Measurements from ENCODE around the gene VAV2. TPM values are rescaled to one million over a fixed set of nuclear protein-coding genes. Genes with fewer than 3 reads are reported as not detected.

The VAV2 gene
- total RNA-seq, 1 experiment from 2014 or later: 25.1 TPM

DNA sequence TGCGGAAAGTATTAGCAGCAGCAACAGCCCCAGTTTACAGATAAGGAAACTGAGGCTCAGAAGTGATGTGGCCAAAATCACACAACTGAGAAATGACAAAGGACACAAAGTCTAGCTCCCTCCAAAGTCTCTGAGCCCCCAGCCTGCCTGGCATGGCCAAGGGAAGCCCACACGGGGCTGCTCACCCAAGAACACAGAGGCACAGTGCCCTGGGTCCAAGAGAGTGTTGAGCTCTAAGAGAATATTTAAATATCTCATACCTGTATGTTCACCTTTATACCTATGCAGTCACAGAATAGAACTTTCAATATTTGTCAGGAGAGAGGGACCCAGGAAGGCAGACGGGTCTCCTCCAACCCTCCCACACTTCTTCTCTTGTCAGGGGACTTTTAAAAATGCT lies 16.6 kb downstream of the VAV2 start:
- in situ Hi-C loops (cut with HindIII; ENCODE audit: low pct_unique_long_range_greater_than_20kb, low sequenced_read_pairs): no loop called here
- no peak for DNase-seq (ENCODE audit: low read depth)

DNA sequence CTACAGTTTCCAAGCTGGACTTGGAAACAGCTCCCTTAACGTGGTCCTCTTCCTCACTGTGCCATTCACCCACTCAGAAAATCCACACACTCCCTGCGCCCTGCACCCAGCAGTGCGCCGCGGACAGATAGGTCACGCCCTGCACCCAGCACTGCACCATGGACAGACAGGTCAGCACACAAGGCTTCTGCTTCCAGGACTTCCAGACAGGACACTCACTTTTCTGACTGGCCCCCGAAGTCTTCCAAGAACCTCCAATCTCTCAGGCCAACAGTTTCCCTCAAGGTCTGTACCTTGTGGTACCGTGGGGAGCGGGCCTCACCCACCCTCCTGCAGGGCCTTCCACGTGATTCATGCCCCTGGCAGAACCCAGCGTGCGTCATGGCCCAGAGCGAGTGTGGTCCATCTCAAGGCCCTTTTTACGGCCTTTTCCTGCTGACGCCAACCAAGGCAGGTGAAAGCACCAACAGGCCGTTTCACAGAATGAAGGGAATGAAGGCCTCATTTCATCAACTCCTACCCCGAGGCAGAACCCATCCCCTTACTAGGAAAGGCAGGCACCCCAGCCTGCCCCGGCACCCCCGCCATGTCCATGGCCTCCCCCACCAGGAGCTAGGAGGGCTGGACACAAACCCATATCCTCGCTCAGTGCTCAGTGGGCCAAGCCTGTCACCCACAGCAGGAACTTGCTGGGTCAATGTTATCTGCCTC lies 17.3 kb downstream of the VAV2 start:
- in situ Hi-C loops (cut with HindIII; ENCODE audit: low pct_unique_long_range_greater_than_20kb, low sequenced_read_pairs): no loop called here
- no peak for DNase-seq (ENCODE audit: low read depth)

DNA sequence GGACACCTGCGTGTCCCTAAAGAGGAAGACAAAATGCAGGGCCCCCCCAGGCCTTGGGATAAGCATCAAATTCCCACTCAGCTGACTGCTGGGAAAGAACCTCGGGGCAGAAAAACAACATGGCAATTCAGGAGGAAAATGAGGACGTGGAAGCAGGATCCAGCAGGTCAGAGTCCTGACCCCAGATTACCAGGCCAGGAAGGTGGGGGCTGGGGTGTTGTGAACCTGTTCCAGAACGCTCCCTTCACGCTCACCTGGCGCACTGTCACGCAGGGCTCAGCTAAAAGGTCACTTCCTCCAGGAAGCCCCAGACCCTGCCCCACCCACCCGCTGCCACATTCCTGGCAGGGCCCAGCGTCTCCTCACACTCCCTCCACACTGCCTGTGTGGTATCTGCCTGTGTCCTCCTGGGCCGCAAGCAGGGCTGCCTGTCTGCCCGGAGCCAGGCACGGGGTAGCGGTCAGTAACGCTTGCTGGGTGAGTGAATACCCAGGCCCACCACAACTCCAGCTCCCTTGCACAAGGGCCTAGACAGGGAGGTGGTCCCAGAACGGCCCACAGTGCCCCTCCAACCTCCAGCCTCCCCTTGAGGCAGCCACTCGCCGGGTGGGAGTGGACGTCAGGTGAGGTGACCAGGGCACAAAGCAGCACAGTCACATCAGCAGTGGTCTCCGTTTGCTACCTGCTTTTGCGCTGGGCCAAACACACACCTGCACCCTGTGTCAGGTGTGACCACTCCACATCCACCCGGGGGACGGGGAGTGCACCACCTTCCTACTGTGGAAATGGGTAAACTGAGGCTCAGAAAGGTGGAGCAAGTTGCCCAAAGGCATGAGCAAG lies 18.1 kb downstream of the VAV2 start:
- DNase-seq (ENCODE audit: low read depth): no peak
- in situ Hi-C loops (cut with HindIII; ENCODE audit: low pct_unique_long_range_greater_than_20kb, low sequenced_read_pairs): no loop called here

GRCh38 chr9:133973111-133973790 lies 18.9 kb downstream of the VAV2 start:
- in situ Hi-C loops (cut with HindIII; ENCODE audit: low pct_unique_long_range_greater_than_20kb, low sequenced_read_pairs): no loop called here
- DNase-seq (ENCODE audit: low read depth): no peak

DNA sequence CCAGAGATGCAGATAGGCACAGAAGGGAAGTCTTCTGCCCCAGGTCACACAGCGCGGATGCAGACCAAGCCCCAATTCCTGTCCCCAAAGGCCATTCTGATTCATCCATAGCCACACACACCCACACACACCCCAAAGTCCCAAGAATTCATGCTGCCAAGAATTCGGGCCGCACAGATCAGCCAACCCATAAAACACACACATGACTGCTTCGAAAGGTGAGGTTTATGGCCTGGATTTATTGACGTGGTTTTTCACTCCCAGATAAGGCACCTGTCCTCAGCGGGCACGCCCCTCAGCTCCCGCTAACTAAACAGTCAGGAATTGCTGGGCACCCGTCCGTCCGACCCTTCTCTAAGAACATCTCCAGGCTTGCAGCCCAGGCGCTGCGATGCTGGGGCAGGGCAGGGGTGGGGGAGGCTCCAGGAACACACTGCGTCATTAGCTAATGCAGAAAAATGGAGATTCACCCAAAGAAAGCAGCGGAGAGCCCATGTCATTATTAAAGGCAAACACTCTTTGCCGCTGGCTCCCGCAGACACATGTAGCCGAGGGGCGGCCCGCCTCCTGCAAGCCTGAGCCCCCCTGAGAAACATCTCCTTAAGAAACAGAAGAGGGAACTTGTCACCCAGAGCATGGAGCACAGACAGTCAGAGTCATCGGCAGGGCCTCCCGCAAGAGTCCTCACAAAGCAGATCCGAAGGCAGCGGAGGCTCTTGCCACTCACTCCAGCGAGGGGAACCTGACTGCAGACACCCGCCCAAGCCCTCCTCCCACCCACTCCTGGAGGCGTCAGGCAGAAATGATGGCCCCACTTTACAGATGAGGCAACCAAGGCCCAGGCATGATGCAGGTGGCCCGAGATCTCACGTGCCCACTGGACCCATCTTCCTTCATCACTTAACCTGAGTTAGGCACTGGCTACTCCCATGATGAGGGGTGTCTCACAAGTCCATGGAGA lies 19.9 kb downstream of the VAV2 start:
- DNase-seq (ENCODE audit: low read depth): no peak
- in situ Hi-C loops (cut with HindIII; ENCODE audit: low pct_unique_long_range_greater_than_20kb, low sequenced_read_pairs): no loop called here

DNA sequence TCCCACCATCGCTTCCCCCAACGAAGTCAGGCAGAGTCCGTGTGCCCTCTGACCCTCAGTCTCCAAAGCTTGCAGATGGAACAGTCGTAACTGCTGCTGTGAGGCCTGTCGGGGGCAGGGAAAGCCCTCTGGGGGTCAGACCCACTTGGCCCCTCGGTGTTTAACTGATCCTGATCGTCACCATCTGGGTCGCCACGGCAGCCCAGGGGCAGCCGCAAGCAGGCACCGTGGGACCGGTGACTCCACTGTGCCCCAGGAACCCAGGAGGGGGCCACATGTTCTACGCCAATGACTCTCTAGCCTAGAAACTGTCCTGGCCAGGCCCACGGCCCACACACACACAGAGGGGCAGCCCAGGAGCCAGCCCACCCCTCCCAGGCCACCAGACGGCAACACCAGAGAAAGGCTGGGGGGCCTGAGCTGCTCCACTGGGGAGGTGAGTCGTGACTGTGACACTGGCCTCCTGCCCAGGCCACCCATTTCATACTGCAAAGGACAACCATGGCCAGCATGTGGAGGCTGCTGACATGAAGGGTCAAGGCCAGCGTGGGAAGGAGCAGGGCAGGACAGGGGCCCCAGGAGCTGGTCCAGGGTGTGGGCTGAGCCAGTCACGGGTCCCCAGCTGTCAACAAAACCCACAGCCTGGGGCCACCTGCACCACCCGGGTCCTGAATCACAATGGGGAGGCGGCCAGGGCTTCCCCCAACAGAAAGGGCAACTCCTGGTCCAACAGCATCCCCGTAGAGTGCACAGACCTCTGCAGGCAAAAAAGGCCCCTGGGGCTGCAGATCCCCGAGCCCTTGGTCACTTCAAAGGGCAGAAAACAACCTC lies 20.8 kb downstream of the VAV2 start:
- DNase-seq (ENCODE audit: low read depth): no peak
- in situ Hi-C loops (cut with HindIII; ENCODE audit: low pct_unique_long_range_greater_than_20kb, low sequenced_read_pairs): no loop called here

DNA sequence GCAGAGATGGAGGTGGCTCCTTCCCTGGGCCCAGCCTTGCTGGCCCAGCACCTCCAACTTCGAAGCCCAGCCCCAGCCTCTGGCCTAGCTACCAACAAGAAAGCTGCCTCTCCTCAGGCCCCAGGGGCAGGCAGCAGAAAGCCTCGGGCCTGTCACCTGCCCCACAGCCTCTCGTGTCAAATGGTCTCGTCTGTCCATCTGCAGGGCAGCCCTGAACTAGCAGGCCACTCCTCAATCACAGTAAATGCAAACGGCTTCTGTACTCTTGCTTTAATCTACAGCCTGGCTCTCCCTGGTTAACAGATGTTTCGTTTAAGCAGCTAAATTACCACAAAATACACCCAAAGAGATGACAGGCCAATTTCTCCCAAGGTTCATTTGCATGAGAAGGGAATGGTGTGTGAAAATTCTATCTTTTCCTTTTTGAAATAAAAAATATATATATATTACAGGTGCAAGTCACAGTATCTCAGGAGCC lies 21.5 kb downstream of the VAV2 start:
- in situ Hi-C loops (cut with HindIII; ENCODE audit: low pct_unique_long_range_greater_than_20kb, low sequenced_read_pairs): no loop called here
- DNase-seq (ENCODE audit: low read depth): no peak

DNA sequence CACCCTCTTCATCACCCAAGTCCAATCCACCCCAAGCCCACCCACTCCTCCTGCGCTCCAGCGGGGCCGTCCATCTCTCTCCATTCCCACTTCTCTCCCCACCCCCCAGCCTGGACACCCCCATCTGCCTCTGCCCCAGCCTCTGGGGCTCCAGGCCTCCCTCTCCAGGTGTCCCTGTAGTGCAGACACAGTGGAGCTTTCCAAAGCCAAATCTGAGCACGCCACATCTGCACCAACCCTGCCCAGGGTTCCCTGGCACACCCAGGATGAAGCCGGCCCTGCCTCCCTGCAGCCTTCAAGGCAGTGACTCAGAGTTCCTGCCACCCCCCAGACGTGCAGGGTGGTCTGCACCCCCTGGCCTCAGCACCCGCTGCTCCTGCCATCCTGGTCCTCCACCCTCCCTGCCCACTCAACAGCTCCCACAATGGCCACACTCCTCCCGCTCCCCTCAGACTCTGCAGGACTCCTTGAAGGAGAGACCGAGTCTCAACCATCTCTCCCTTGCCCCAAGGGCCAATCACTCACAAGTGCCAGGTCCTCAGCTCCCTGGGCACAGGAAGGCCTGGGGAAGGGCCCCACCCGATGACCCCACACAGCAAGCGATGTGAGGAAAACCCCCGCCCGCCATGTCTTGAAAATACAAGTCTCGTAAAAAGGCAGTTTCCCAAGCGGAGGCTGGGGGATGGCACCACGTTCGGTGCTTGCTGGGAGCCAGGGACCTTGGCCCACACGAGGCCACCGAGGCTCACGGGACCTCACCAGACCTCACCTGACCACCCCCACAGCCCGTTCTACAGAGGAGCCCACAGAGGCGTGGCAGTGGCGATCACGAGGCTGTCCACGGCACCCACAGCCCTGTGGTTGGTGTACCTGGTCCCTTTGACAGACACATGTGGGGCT lies 22.2 kb downstream of the VAV2 start:
- no peak for DNase-seq (ENCODE audit: low read depth)
- in situ Hi-C loops (cut with HindIII; ENCODE audit: low pct_unique_long_range_greater_than_20kb, low sequenced_read_pairs): no loop called here

DNA sequence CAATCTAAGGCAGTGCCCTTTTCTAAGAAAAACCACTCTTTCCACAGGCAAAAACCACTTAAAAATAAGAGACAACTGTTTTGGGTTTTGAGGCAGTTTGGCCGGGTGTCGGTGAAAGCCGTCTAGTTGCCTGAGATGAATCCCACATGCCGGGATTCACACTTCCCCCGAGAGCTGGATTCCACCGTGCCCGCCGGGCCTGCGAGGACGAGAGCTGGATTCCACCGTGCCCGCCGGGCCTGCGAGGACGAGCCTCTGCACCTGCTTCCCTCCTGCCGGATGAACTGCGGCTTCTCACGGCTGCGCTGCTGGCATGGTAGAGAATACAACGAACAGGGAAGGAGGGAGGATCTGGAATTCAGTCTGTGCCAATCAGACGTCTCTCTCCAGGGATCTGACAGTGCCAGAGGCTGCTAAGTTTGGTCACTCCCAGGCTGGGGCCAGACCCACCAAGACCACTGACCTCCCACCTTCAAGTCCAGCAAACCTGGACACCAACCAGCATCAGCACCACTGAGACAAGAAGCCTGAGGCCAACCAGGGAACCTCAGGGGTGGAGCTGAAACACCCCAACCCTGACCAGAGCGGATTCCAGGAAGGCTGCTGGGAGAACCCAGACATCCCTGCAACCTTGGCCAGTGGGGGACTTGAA lies 23.0 kb downstream of the VAV2 start:
- in situ Hi-C loops (cut with HindIII; ENCODE audit: low pct_unique_long_range_greater_than_20kb, low sequenced_read_pairs): no loop called here
- no peak for DNase-seq (ENCODE audit: low read depth)

- in situ Hi-C loops (cut with HindIII; ENCODE audit: low pct_unique_long_range_greater_than_20kb, low sequenced_read_pairs): no loop called here
- DNase-seq (ENCODE audit: low read depth): no peak
Measured at GRCh38 chr9:133968428-133968827, 23.7 kb downstream of the VAV2 start.

GRCh38 chr9:133967024-133967741 lies 24.9 kb downstream of the VAV2 start:
- in situ Hi-C loops (cut with HindIII; ENCODE audit: low pct_unique_long_range_greater_than_20kb, low sequenced_read_pairs): no loop called here
- no peak for DNase-seq (ENCODE audit: low read depth)

DNA sequence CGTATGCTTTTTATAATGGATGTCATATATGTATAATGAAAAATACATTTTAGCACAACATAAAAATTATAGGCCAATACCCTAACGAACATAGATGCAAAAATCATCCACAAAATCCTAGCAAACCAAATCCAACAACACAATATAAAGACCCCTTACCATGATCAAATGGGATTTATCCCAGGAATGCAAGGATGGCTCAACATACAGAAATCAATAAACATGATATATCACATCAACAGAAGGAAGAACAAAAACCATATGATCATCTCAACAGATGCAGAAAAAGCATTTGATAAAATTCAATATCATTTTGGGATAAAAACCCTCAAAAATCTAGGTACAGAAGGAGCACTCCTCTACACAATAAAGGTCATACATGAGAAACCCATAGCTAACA lies 27.7 kb downstream of the VAV2 start:
- no peak for DNase-seq (ENCODE audit: low read depth)
- in situ Hi-C loops (cut with HindIII; ENCODE audit: low pct_unique_long_range_greater_than_20kb, low sequenced_read_pairs): no loop called here

DNA sequence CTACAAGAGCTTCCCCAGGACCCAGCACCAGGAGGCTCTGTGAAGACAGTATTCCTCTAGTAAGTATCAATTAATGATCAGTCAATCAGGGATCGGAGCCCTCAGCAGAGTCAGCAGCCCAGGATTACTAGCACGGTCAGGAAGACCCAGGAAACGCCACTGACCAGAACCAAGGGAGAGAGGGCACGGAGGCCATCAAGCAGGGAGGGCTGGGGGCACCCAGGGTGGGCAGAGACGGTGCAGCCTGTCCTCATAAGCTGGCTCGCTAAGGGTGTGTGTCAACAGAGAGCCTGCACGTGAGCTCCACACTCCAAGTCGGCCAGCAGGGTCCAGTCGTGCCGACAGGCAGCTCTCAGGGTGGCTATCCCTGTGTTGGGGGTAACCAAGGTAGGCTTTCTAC lies 29.0 kb downstream of the VAV2 start:
- in situ Hi-C loops (cut with HindIII; ENCODE audit: low pct_unique_long_range_greater_than_20kb, low sequenced_read_pairs): no loop called here
- no peak for DNase-seq (ENCODE audit: low read depth)

GRCh38 chr9:133962341-133962740 lies 29.8 kb downstream of the VAV2 start:
- in situ Hi-C loops (cut with HindIII; ENCODE audit: low pct_unique_long_range_greater_than_20kb, low sequenced_read_pairs): no loop called here
- DNase-seq (ENCODE audit: low read depth): no peak

Measured in Caki2 (cell line).